ENCODE measurements around the gene LASP1NB.

LASP1NB gene

GRCh38 chr17:38890410-38890746 is 35.0 kb upstream of the LASP1NB start:
- no peak overlapping the region for H3K4me3 ChIP-seq (ENCODE audit: low read depth, low read length)
- no peak for DNase-seq (ENCODE audit: low read depth)
- TF ChIP-seq CTCF (IDR thresholded peaks at IDR 0.05; ENCODE audit: insufficient read depth, low read depth, low read length): no peak

GRCh38 chr17:38891441-38891840 is 34.0 kb upstream of the LASP1NB start:
- H3K4me3 ChIP-seq (ENCODE audit: low read depth, low read length): no peak overlapping the region
- DNase-seq (ENCODE audit: low read depth): no peak
- TF ChIP-seq CTCF (IDR thresholded peaks at IDR 0.05; ENCODE audit: insufficient read depth, low read depth, low read length): no peak

GRCh38 chr17:38892083-38892482 is 33.3 kb upstream of the LASP1NB start:
- no peak for TF ChIP-seq CTCF (IDR thresholded peaks at IDR 0.05; ENCODE audit: insufficient read depth, low read depth, low read length)
- no peak for DNase-seq (ENCODE audit: low read depth)
- H3K4me3 ChIP-seq (ENCODE audit: low read depth, low read length): no peak overlapping the region

- no peak for DNase-seq (ENCODE audit: low read depth)
- H3K4me3 ChIP-seq (ENCODE audit: low read depth, low read length): no peak overlapping the region
- TF ChIP-seq CTCF (IDR thresholded peaks at IDR 0.05; ENCODE audit: insufficient read depth, low read depth, low read length): no peak
These were observed 32.8 kb upstream of the LASP1NB start for GRCh38 chr17:38892620-38893019.

- no peak for DNase-seq (ENCODE audit: low read depth)
- no peak for TF ChIP-seq CTCF (IDR thresholded peaks at IDR 0.05; ENCODE audit: insufficient read depth, low read depth, low read length)
- H3K4me3 ChIP-seq (ENCODE audit: low read depth, low read length): no peak overlapping the region
These were observed 32.3 kb upstream of the LASP1NB start for GRCh38 chr17:38893113-38893512.

- peak; percentile 74 for DNase-seq (ENCODE audit: low read depth)
- no peak for TF ChIP-seq CTCF (IDR thresholded peaks at IDR 0.05; ENCODE audit: insufficient read depth, low read depth, low read length)
- no peak overlapping the region for H3K4me3 ChIP-seq (ENCODE audit: low read depth, low read length)
These were observed 31.8 kb upstream of the LASP1NB start for GRCh38 chr17:38893607-38894006.

GRCh38 chr17:38894276-38894675 is 31.1 kb upstream of the LASP1NB start:
- H3K4me3 ChIP-seq (ENCODE audit: low read depth, low read length): no peak overlapping the region
- no peak for TF ChIP-seq CTCF (IDR thresholded peaks at IDR 0.05; ENCODE audit: insufficient read depth, low read depth, low read length)
- DNase-seq (ENCODE audit: low read depth): peak; percentile 64
